Muscle of leg (tissue), 11 donors: ENCODE results near the gene SPOCK3. TPM values are rescaled to one million over a fixed set of nuclear protein-coding genes. Genes with fewer than 3 reads are reported as not detected.

Experiments
- DNase-seq: peaks from one replicate; pipeline ENCODE4 v3.0.0; 2013
- H3K27ac ChIP-seq: one replicate; pipeline ENCODE4 v1.5.1; 2013; ENCODE audit warnings: mild to moderate bottlenecking, low read length, control low read depth
- H3K27me3 ChIP-seq: one replicate; pipeline ENCODE4 v1.6.1; 2013; ENCODE audit warnings: low read length; ENCODE audit not compliant: control insufficient read depth, insufficient read depth
- H3K36me3 ChIP-seq: one replicate; pipeline ENCODE4 v1.6.1; 2013; ENCODE audit warnings: low read length; ENCODE audit not compliant: control insufficient read depth, insufficient read depth
- H3K4me1 ChIP-seq: one replicate; pipeline ENCODE4 v1.6.1; 2013; ENCODE audit warnings: low read length; ENCODE audit not compliant: control insufficient read depth, insufficient read depth
- H3K4me3 ChIP-seq: one replicate; pipeline ENCODE4 v1.5.1; 2013; ENCODE audit warnings: low read length, control low read depth
- H3K9me3 ChIP-seq: replicated peaks from 2 replicates; pipeline ENCODE4 v1.6.1; 2013; ENCODE audit warnings: low read depth, low read length; ENCODE audit not compliant: control insufficient read depth
- WGBS: methylation state at CpG from one replicate; pipeline ENCODE4 v1.1.5; 2013; ENCODE audit warnings: missing lambda C conversion rate; ENCODE audit not compliant: insufficient coverage; 5-methylcytosine and 5-hydroxymethylcytosine counted together
- polyA plus RNA-seq, 8 donors: library from polyadenylated mRNA; unstranded; fragments of 120-200 nt; gene quantifications; one replicate each; pipeline versions ENCODE4 v1.2.1 to v1.2.3, GENCODE V29; 2013; ENCODE audit warnings: inconsistent platforms in 1 of 8, low replicate concordance in 1 of 8; ENCODE audit not compliant: insufficient read length in 8 of 8, insufficient read depth in 1 of 8
- total RNA-seq: library from RNA; stranded (reverse); fragments of 120-200 nt; gene quantifications from one replicate; pipeline ENCODE4 v1.2.4, GENCODE V29; 2013

The SPOCK3 gene
- total and polyA plus RNA-seq, 9 donors, result 0.69 to 1.8 (median 1.1) TPM

DNA sequence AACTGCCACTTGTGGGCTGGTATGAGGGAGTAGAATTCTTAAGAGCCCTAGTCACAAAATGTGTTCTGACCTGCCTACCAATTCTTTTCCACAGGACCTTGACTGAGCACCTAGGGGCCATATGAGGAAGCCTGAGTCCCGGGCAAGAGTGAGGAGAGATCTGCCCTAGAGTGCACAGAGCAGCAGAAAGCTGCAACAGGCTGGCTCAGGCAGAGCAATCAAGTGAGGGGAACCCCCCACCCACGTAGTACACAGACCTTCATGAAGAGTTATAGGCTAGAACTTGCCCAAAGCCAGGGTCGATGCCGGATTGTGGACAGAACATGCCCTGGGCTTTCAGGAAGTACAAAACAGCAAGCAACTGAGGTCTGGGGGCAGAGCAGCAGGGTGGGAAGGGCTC is 117.0 kb downstream of the SPOCK3 start:
- Histone ChIP-seq H3K27me3 (no peaks in the 10 kb centered on the region), H3K4me3 (no peak overlapping the region), H3K4me1 (no peaks in the 10 kb centered on the region), H3K27ac (no peak overlapping the region), H3K9me3 (no peaks in the 10 kb centered on the region), H3K36me3 (no peaks in the 10 kb centered on the region)
- 64% methylated on average over 3 of the region's 4 CpGs for WGBS
- DNase-seq, result no peak

DNA sequence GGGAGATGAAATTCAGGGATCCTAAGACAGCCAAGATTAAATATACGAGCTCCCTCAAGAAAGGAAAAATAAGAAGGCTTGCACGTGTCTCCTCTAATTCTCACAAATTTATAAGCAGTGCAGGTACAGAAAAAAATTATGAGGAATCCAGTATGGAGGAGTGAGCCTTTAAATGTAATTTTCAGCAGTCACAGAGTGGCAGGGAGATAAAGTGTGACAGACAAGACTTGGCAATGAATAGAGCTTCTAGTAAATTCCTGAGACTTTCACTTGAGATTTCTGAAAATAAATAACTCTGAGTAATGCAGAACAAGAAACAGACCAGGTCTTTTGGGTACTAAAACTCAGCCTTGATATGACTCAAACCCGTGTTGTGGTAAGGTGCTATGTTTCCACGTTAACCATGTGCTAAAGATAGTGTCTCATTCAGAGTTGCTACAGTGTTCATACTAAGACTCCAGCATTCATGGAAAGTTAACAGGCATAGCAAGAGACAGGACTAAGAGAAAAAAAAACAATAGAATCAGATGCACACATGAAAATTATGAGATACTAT is 119.8 kb downstream of the SPOCK3 start:
- no peaks in the 10 kb centered on the region for H3K27me3 ChIP-seq
- no peaks in the 10 kb centered on the region for H3K4me1 ChIP-seq
- DNase-seq, result no peak
- no peak overlapping the region for H3K27ac ChIP-seq
- 40% methylated on average over 1 of the region's 4 CpGs for WGBS
- H3K4me3 ChIP-seq, result no peak overlapping the region
- no peaks in the 10 kb centered on the region for H3K9me3 ChIP-seq
- no peaks in the 10 kb centered on the region for H3K36me3 ChIP-seq

GRCh38 chr4:167111622-167112021 is 122.7 kb downstream of the SPOCK3 start:
- no peak overlapping the region for H3K27ac ChIP-seq
- no peaks in the 10 kb centered on the region for H3K27me3 ChIP-seq
- no peak overlapping the region for H3K4me3 ChIP-seq
- H3K4me1 ChIP-seq, result no peaks in the 10 kb centered on the region
- DNase-seq, result no peak
- H3K9me3 ChIP-seq, result no peaks in the 10 kb centered on the region
- H3K36me3 ChIP-seq, result no peaks in the 10 kb centered on the region
- no CpG with 5 or more reads among the region's 1 CpG for WGBS

GRCh38 chr4:167111092-167111491 is 123.2 kb downstream of the SPOCK3 start:
- no peaks in the 10 kb centered on the region for H3K27me3 ChIP-seq
- H3K36me3 ChIP-seq, result no peaks in the 10 kb centered on the region
- H3K27ac ChIP-seq, result no peak overlapping the region
- WGBS, result no CpG with 5 or more reads among the region's 2 CpGs
- DNase-seq, result no peak
- H3K4me3 ChIP-seq, result no peak overlapping the region
- H3K4me1 ChIP-seq, result no peaks in the 10 kb centered on the region
- no peaks in the 10 kb centered on the region for H3K9me3 ChIP-seq

GRCh38 chr4:167109859-167110258 is 124.4 kb downstream of the SPOCK3 start:
- Histone ChIP-seq H3K27me3 (no peaks in the 10 kb centered on the region), H3K4me3 (no peak overlapping the region), H3K27ac (no peak overlapping the region), H3K4me1 (no peaks in the 10 kb centered on the region), H3K9me3 (no peaks in the 10 kb centered on the region), H3K36me3 (no peaks in the 10 kb centered on the region)
- no peak for DNase-seq
- WGBS, result 100% methylated on average over 2 of the region's 3 CpGs

DNA sequence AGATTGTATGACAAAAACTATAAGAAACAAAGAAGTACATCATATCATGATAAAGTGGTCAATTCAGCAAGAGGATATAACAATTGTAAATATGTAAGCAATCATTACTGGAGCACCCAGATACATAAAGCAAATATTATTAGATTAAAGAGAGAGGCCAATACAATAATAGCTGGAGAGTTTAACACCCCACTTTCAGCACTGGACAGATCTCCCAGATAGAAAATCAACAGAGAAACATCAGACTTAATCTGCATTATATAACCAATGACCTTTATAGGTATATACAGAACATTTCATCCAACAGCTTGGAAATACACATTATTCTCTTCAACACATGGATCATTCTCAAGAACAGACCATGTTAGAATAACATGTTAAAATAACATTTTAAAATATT is 128.4 kb downstream of the SPOCK3 start:
- Histone ChIP-seq H3K27me3 (no peaks in the 10 kb centered on the region), H3K4me3 (no peak overlapping the region), H3K36me3 (no peaks in the 10 kb centered on the region), H3K9me3 (peaks cover 5% of the 10 kb centered on the region), H3K4me1 (no peaks in the 10 kb centered on the region), H3K27ac (no peak overlapping the region)
- no peak for DNase-seq

DNA sequence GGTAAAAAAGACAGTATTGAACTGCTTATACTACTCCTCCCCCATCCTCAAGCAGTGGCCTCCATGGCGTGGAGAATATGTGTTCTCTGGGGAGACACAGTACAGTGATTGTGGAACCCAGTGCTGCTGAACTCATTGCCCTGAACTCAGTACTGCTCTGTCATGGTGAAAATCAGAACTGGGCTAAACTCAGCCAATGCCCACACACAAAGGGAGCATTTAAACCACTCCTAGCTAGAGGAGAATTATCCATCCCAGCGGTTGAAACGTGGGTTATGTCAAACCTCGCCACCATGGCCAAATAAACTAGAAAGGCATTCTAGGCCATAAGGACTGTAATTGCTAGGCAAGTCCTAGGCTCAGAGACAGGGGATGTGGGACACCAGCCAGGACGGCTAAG is 131.8 kb downstream of the SPOCK3 start:
- no peak for DNase-seq
- no peaks in the 10 kb centered on the region for H3K36me3 ChIP-seq
- H3K27ac ChIP-seq, result no peak overlapping the region
- no peaks in the 10 kb centered on the region for H3K27me3 ChIP-seq
- 90% methylated on average over 2 of the region's 5 CpGs for WGBS
- H3K4me1 ChIP-seq, result no peaks in the 10 kb centered on the region
- no peak overlapping the region for H3K4me3 ChIP-seq
- H3K9me3 ChIP-seq, result peaks cover 5% of the 10 kb centered on the region

DNA sequence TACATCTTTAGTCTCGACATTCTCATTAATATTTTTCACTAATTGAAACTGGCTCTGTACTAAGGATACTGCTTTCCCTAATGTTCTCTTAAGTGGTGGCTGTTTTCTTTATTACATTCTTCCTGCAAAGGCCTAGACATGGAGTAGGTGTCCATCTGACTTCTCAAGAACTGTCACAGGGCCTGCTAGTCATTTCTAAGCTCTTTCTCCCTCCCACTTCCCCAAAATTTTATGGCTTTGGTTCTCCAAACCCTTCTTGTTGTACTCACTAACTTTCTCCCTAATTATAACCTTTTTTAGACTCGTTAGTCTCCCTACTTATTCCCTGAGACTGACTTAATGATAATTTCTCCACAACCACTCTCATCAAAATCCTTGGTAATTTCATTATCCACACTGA is 133.3 kb downstream of the SPOCK3 start:
- no peak overlapping the region for H3K27ac ChIP-seq

GRCh38 chr4:167100120-167100519 is 134.2 kb downstream of the SPOCK3 start:
- Histone ChIP-seq H3K4me3 (no peak overlapping the region), H3K9me3 (peaks cover 5% of the 10 kb centered on the region), H3K36me3 (no peaks in the 10 kb centered on the region), H3K4me1 (no peaks in the 10 kb centered on the region), H3K27ac (no peak overlapping the region), H3K27me3 (no peaks in the 10 kb centered on the region)
- DNase-seq, result peak; percentile 12
- WGBS, result 23% methylated on average over 1 of the region's 1 CpG

More for the DNA sequence above, 133.3 kb downstream of the SPOCK3 start:
- H3K27me3 ChIP-seq, result no peaks in the 10 kb centered on the region
- no peak for DNase-seq
- H3K36me3 ChIP-seq, result no peaks in the 10 kb centered on the region
- H3K4me1 ChIP-seq, result no peaks in the 10 kb centered on the region
- H3K4me3 ChIP-seq, result no peak overlapping the region
- H3K9me3 ChIP-seq, result peaks cover 5% of the 10 kb centered on the region
- 63% methylated on average over 1 of the region's 2 CpGs for WGBS

- no peak overlapping the region for H3K4me3 ChIP-seq
- no peak for DNase-seq
- H3K36me3 ChIP-seq, result no peaks in the 10 kb centered on the region
- no peaks in the 10 kb centered on the region for H3K4me1 ChIP-seq
- H3K27me3 ChIP-seq, result no peaks in the 10 kb centered on the region
- no peak overlapping the region for H3K27ac ChIP-seq
- H3K9me3 ChIP-seq, result no peaks in the 10 kb centered on the region
Observed at GRCh38 chr4:167088115-167088514, 146.2 kb downstream of the SPOCK3 start.

DNA sequence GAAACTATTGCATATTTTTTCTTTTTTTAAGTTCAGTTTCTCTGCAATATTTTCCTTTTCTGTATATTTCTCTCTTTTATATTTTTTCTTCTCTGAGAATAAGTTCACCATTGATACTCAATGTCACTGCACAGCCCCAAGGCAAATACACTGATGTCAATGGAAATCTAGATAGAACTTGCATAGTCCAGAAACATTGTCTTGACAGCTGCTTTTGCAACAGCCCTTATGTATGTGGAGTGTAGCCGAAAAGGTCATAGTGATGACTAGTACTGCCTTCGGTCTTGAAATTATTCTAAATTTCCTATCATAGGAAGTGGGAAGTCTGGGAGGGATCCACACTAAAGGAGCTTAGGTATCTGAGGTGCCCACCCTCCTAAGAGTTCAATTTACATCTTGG is 150.0 kb downstream of the SPOCK3 start:
- WGBS, result no CpG with 5 or more reads among the region's 2 CpGs
- Histone ChIP-seq H3K27ac (no peak overlapping the region), H3K9me3 (no peaks in the 10 kb centered on the region), H3K4me3 (no peak overlapping the region), H3K36me3 (no peaks in the 10 kb centered on the region), H3K4me1 (no peaks in the 10 kb centered on the region), H3K27me3 (no peaks in the 10 kb centered on the region)
- DNase-seq, result no peak
